ENCODE data around the gene MISP. TPM values are rescaled to one million over a fixed set of nuclear protein-coding genes. Genes with fewer than 3 reads are reported as not detected.

The MISP gene
- total and polyA plus RNA-seq, 2 of the 13 experiments (the other 11 are each of a cell fraction or from before 2014, with no cell fraction given) = 0.67 to 1.3 TPM

DNA sequence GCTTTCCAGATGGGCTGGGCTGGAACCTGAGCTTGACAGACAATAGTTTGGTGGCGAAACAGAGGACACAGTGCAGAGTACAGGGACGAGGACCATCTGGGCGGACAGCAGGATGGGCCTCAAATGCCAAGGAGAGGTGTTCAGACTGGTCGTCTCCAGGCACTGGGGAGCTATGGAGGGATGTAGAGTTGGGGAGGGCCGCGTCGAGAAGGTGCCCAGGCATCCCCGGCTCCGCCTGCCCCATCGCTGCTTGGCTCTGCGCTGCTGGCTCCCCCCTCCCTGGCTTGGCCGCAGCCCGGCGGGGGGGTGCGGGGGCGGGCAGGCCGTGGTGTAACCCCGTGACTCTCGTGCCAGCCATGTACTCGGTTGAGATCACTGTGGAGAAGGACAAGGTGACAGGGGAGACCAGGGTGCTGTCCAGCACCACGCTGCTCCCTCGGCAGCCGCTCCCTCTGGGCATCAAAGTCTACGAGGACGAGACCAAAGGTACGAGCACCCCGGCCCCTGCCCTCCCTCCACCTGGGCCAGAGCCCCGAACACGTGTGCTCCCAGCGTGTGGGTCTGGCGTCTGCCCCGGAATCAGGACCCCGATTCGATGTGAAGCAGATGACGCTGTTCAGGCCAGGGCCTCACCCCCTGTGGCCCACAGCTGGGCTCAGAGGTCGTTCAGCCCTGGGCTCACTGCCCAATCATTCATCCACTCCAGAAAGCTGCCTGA, 10.8 kb upstream of the MISP start (continued):
- TF ChIP-seq, protein P1, sequence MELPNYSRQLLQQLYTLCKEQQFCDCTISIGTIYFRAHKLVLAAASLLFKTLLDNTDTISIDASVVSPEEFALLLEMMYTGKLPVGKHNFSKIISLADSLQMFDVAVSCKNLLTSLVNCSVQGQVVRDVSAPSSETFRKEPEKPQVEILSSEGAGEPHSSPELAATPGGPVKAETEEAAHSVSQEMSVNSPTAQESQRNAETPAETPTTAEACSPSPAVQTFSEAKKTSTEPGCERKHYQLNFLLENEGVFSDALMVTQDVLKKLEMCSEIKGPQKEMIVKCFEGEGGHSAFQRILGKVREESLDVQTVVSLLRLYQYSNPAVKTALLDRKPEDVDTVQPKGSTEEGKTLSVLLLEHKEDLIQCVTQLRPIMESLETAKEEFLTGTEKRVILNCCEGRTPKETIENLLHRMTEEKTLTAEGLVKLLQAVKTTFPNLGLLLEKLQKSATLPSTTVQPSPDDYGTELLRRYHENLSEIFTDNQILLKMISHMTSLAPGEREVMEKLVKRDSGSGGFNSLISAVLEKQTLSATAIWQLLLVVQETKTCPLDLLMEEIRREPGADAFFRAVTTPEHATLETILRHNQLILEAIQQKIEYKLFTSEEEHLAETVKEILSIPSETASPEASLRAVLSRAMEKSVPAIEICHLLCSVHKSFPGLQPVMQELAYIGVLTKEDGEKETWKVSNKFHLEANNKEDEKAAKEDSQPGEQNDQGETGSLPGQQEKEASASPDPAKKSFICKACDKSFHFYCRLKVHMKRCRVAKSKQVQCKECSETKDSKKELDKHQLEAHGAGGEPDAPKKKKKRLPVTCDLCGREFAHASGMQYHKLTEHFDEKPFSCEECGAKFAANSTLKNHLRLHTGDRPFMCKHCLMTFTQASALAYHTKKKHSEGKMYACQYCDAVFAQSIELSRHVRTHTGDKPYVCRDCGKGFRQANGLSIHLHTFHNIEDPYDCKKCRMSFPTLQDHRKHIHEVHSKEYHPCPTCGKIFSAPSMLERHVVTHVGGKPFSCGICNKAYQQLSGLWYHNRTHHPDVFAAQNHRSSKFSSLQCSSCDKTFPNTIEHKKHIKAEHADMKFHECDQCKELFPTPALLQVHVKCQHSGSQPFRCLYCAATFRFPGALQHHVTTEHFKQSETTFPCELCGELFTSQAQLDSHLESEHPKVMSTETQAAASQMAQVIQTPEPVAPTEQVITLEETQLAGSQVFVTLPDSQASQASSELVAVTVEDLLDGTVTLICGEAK (IDR thresholded peaks at IDR 0.05) = no peak
- TF ChIP-seq, protein P1 (CRISPR knock-in tag; IDR thresholded peaks at IDR 0.05) = peak; percentile 52; the same call in 1 of the 2 replicates
- TF ChIP-seq, protein P2, sequence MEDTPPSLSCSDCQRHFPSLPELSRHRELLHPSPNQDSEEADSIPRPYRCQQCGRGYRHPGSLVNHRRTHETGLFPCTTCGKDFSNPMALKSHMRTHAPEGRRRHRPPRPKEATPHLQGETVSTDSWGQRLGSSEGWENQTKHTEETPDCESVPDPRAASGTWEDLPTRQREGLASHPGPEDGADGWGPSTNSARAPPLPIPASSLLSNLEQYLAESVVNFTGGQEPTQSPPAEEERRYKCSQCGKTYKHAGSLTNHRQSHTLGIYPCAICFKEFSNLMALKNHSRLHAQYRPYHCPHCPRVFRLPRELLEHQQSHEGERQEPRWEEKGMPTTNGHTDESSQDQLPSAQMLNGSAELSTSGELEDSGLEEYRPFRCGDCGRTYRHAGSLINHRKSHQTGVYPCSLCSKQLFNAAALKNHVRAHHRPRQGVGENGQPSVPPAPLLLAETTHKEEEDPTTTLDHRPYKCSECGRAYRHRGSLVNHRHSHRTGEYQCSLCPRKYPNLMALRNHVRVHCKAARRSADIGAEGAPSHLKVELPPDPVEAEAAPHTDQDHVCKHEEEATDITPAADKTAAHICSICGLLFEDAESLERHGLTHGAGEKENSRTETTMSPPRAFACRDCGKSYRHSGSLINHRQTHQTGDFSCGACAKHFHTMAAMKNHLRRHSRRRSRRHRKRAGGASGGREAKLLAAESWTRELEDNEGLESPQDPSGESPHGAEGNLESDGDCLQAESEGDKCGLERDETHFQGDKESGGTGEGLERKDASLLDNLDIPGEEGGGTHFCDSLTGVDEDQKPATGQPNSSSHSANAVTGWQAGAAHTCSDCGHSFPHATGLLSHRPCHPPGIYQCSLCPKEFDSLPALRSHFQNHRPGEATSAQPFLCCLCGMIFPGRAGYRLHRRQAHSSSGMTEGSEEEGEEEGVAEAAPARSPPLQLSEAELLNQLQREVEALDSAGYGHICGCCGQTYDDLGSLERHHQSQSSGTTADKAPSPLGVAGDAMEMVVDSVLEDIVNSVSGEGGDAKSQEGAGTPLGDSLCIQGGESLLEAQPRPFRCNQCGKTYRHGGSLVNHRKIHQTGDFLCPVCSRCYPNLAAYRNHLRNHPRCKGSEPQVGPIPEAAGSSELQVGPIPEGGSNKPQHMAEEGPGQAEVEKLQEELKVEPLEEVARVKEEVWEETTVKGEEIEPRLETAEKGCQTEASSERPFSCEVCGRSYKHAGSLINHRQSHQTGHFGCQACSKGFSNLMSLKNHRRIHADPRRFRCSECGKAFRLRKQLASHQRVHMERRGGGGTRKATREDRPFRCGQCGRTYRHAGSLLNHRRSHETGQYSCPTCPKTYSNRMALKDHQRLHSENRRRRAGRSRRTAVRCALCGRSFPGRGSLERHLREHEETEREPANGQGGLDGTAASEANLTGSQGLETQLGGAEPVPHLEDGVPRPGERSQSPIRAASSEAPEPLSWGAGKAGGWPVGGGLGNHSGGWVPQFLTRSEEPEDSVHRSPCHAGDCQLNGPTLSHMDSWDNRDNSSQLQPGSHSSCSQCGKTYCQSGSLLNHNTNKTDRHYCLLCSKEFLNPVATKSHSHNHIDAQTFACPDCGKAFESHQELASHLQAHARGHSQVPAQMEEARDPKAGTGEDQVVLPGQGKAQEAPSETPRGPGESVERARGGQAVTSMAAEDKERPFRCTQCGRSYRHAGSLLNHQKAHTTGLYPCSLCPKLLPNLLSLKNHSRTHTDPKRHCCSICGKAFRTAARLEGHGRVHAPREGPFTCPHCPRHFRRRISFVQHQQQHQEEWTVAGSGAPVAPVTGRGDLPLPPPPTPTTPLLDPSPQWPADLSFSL (CRISPR knock-in tag; IDR thresholded peaks at IDR 0.05) = no peak
- TF ChIP-seq ZNF713 (CRISPR knock-in tag; IDR thresholded peaks at IDR 0.05) (no peak), THYN1 (CRISPR knock-in tag; IDR thresholded peaks at IDR 0.05; ENCODE audit: borderline replicate concordance, low read depth) (no peak), ZNF577 (CRISPR knock-in tag; IDR thresholded peaks at IDR 0.05; ENCODE audit: borderline replicate concordance, low read depth) (no peak), HCFC1 (IDR thresholded peaks at IDR 0.05; ENCODE audit: low read depth, low read length) (no peak), BRCA1 (CRISPR knock-in tag; IDR thresholded peaks at IDR 0.05) (no peak), SMAD9 (CRISPR knock-in tag; IDR thresholded peaks at IDR 0.05) (0 out of 2 replicates have a peak, but pooled peaks have one; percentile 56)
- TF ChIP-seq, protein P3, sequence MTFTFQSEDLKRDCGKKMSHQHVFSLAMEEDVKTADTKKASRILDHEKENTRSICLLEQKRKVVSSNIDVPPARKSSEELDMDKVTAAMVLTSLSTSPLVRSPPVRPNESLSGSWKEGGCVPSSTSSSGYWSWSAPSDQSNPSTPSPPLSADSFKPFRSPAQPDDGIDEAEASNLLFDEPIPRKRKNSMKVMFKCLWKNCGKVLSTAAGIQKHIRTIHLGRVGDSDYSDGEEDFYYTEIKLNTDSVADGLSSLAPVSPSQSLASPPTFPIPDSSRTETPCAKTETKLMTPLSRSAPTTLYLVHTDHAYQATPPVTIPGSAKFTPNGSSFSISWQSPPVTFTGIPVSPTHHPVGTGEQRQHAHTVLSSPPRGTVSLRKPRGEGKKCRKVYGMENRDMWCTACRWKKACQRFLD (CRISPR knock-in tag; IDR thresholded peaks at IDR 0.05; ENCODE audit: borderline replicate concordance) = peak; percentile 49; the same call in 1 of the 2 replicates

Data from HepG2 (cell line).